ENCODE measurements around the gene CEACAM19.
"Not testable (repeated sequence)": the region's sequence is repeated elsewhere in the genome, so short reads cannot be mapped to it uniquely, and the experiment has no call there.

The CEACAM19 gene

DNA sequence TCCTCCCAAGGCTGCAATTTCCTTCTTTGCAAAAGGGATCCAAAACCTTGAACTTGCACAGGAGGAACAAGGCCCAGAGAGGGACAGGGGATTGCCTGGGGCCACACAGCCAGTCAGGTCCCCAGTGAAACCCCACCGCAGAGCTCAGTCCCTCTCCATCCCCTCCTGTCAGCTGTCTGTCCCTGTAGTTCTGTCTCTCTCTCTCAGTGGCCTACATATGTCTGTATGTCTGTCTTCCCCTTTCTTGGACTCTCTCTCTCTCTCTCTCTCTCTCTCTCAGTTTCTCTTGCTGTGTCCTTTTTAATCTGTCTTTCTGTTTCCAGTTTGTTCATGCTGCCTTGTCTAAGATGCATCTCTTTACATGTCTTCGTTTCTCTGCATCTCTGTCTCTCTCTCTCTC lies 11.5 kb downstream of the CEACAM19 start:
- H3K4me1 ChIP-seq (ENCODE audit: control insufficient read depth, insufficient read depth, low read length), result no peaks in the 10 kb centered on the region
- H3K9ac ChIP-seq (ENCODE audit: low read depth, low read length), result no peak overlapping the region
- H3K9me3 ChIP-seq (ENCODE audit: control insufficient read depth, insufficient read depth, low read length), result no peaks in the 10 kb centered on the region
- H3K27me3 ChIP-seq (ENCODE audit: control insufficient read depth, insufficient read depth, low read length), result no peaks in the 10 kb centered on the region
- no peak overlapping the region for H3K4me3 ChIP-seq (ENCODE audit: low read depth, low read length)
- H3K36me3 ChIP-seq (ENCODE audit: control insufficient read depth, insufficient read depth, low read length), result no peaks in the 10 kb centered on the region

- no peaks in the 10 kb centered on the region for H3K36me3 ChIP-seq (ENCODE audit: control insufficient read depth, insufficient read depth, low read length)
- no peaks in the 10 kb centered on the region for H3K4me1 ChIP-seq (ENCODE audit: control insufficient read depth, insufficient read depth, low read length)
- no peak overlapping the region for H3K9ac ChIP-seq (ENCODE audit: low read depth, low read length)
These were observed 12.3 kb downstream of the CEACAM19 start for GRCh38 chr19:44683434-44684210.

GRCh38 chr19:44684396-44684795 lies 13.1 kb downstream of the CEACAM19 start:
- not testable (repeated sequence) for H3K9me3 ChIP-seq (ENCODE audit: control insufficient read depth, insufficient read depth, low read length); H3K4me3 ChIP-seq (ENCODE audit: low read depth, low read length); H3K4me1 ChIP-seq (ENCODE audit: control insufficient read depth, insufficient read depth, low read length); H3K36me3 ChIP-seq (ENCODE audit: control insufficient read depth, insufficient read depth, low read length); H3K27me3 ChIP-seq (ENCODE audit: control insufficient read depth, insufficient read depth, low read length); H3K9ac ChIP-seq (ENCODE audit: low read depth, low read length)

More at GRCh38 chr19:44683434-44684210, 12.3 kb downstream of the CEACAM19 start:
- no peak overlapping the region for H3K4me3 ChIP-seq (ENCODE audit: low read depth, low read length)
- no peaks in the 10 kb centered on the region for H3K27me3 ChIP-seq (ENCODE audit: control insufficient read depth, insufficient read depth, low read length)
- no peaks in the 10 kb centered on the region for H3K9me3 ChIP-seq (ENCODE audit: control insufficient read depth, insufficient read depth, low read length)

- no peak overlapping the region for H3K9ac ChIP-seq (ENCODE audit: low read depth, low read length)
- no peak overlapping the region for H3K4me3 ChIP-seq (ENCODE audit: low read depth, low read length)
- H3K9me3 ChIP-seq (ENCODE audit: control insufficient read depth, insufficient read depth, low read length), result no peaks in the 10 kb centered on the region
- H3K36me3 ChIP-seq (ENCODE audit: control insufficient read depth, insufficient read depth, low read length), result no peaks in the 10 kb centered on the region
- H3K27me3 ChIP-seq (ENCODE audit: control insufficient read depth, insufficient read depth, low read length), result no peaks in the 10 kb centered on the region
- no peaks in the 10 kb centered on the region for H3K4me1 ChIP-seq (ENCODE audit: control insufficient read depth, insufficient read depth, low read length)
These were observed 13.9 kb downstream of the CEACAM19 start for GRCh38 chr19:44684892-44685863.

DNA sequence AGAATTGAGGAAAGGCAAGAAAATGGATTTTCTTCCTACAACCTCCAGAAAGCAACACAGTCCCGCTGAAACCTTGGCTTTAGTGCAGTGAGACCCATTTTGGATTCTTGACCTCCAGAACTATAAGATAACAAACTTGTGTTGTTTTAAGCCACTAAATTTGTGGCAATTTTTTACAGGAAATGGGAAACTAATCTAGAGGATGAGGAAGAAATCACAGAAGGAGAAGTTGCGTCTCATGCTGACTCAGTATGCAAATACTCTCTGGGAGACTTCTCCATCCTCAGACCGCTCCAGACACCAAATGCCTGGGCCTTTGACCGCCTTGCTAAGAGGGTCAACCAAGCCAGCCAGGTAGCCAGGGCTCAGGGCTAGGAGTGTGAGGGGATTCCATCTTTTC lies 14.6 kb downstream of the CEACAM19 start:
- H3K9ac ChIP-seq (ENCODE audit: low read depth, low read length), result no peak overlapping the region
- H3K9me3 ChIP-seq (ENCODE audit: control insufficient read depth, insufficient read depth, low read length), result no peaks in the 10 kb centered on the region
- no peak overlapping the region for H3K4me3 ChIP-seq (ENCODE audit: low read depth, low read length)

DNA sequence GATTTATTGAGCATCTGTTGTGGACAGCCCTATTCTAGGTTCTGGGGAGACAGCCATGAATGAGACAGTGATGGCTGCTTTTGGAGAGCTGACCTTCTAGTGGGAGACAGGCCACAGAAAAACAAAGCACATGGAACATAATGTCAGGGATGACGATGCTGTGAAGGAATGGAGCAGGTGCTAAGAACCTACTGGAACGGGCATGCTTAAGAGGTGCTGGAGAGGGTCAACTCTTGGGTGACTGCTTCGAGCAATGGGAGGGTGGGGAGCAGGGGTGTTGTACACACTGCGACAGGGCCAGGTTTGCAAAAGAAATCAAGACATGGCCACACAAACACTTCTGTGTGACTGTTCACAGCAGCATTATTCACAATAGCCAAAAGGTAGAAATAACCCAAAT lies 15.6 kb downstream of the CEACAM19 start:
- Histone ChIP-seq H3K4me3 (ENCODE audit: low read depth, low read length) (no peak overlapping the region), H3K9ac (ENCODE audit: low read depth, low read length) (no peak overlapping the region), H3K4me1 (ENCODE audit: control insufficient read depth, insufficient read depth, low read length) (no peaks in the 10 kb centered on the region)

More for the DNA sequence above, 14.6 kb downstream of the CEACAM19 start:
- Histone ChIP-seq H3K36me3 (ENCODE audit: control insufficient read depth, insufficient read depth, low read length) (no peaks in the 10 kb centered on the region), H3K4me1 (ENCODE audit: control insufficient read depth, insufficient read depth, low read length) (no peaks in the 10 kb centered on the region), H3K27me3 (ENCODE audit: control insufficient read depth, insufficient read depth, low read length) (no peaks in the 10 kb centered on the region)

GRCh38 chr19:44687888-44688287 lies 16.6 kb downstream of the CEACAM19 start:
- no peak overlapping the region for H3K9ac ChIP-seq (ENCODE audit: low read depth, low read length)
- no peak overlapping the region for H3K4me3 ChIP-seq (ENCODE audit: low read depth, low read length)
- H3K36me3 ChIP-seq (ENCODE audit: control insufficient read depth, insufficient read depth, low read length), result no peaks in the 10 kb centered on the region
- no peaks in the 10 kb centered on the region for H3K4me1 ChIP-seq (ENCODE audit: control insufficient read depth, insufficient read depth, low read length)
- no peaks in the 10 kb centered on the region for H3K9me3 ChIP-seq (ENCODE audit: control insufficient read depth, insufficient read depth, low read length)
- H3K27me3 ChIP-seq (ENCODE audit: control insufficient read depth, insufficient read depth, low read length), result no peaks in the 10 kb centered on the region

More for the DNA sequence above, 15.6 kb downstream of the CEACAM19 start:
- Histone ChIP-seq H3K36me3 (ENCODE audit: control insufficient read depth, insufficient read depth, low read length) (no peaks in the 10 kb centered on the region), H3K9me3 (ENCODE audit: control insufficient read depth, insufficient read depth, low read length) (no peaks in the 10 kb centered on the region), H3K27me3 (ENCODE audit: control insufficient read depth, insufficient read depth, low read length) (no peaks in the 10 kb centered on the region)

- H3K4me1 ChIP-seq (ENCODE audit: control insufficient read depth, insufficient read depth, low read length), result no peaks in the 10 kb centered on the region
- no peak overlapping the region for H3K4me3 ChIP-seq (ENCODE audit: low read depth, low read length)
- H3K9me3 ChIP-seq (ENCODE audit: control insufficient read depth, insufficient read depth, low read length), result no peaks in the 10 kb centered on the region
- no peaks in the 10 kb centered on the region for H3K36me3 ChIP-seq (ENCODE audit: control insufficient read depth, insufficient read depth, low read length)
- H3K9ac ChIP-seq (ENCODE audit: low read depth, low read length), result no peak overlapping the region
- no peaks in the 10 kb centered on the region for H3K27me3 ChIP-seq (ENCODE audit: control insufficient read depth, insufficient read depth, low read length)
These were observed 18.2 kb downstream of the CEACAM19 start for GRCh38 chr19:44689290-44690130.

GRCh38 chr19:44690131-44690440 lies 18.8 kb downstream of the CEACAM19 start:
- no peak overlapping the region for H3K4me3 ChIP-seq (ENCODE audit: low read depth, low read length)
- H3K9ac ChIP-seq (ENCODE audit: low read depth, low read length), result no peak overlapping the region
- no peaks in the 10 kb centered on the region for H3K9me3 ChIP-seq (ENCODE audit: control insufficient read depth, insufficient read depth, low read length)
- no peaks in the 10 kb centered on the region for H3K4me1 ChIP-seq (ENCODE audit: control insufficient read depth, insufficient read depth, low read length)
- no peaks in the 10 kb centered on the region for H3K36me3 ChIP-seq (ENCODE audit: control insufficient read depth, insufficient read depth, low read length)
- no peaks in the 10 kb centered on the region for H3K27me3 ChIP-seq (ENCODE audit: control insufficient read depth, insufficient read depth, low read length)

GRCh38 chr19:44692379-44692721 lies 21.1 kb downstream of the CEACAM19 start:
- Histone ChIP-seq H3K36me3 (ENCODE audit: control insufficient read depth, insufficient read depth, low read length) (no peaks in the 10 kb centered on the region), H3K4me1 (ENCODE audit: control insufficient read depth, insufficient read depth, low read length) (peaks cover 2% of the 10 kb centered on the region), H3K9me3 (ENCODE audit: control insufficient read depth, insufficient read depth, low read length) (no peaks in the 10 kb centered on the region), H3K27me3 (ENCODE audit: control insufficient read depth, insufficient read depth, low read length) (no peaks in the 10 kb centered on the region), H3K4me3 (ENCODE audit: low read depth, low read length) (no peak overlapping the region), H3K9ac (ENCODE audit: low read depth, low read length) (no peak overlapping the region)

- H3K4me1 ChIP-seq (ENCODE audit: control insufficient read depth, insufficient read depth, low read length), result peaks cover 2% of the 10 kb centered on the region
These were observed 22.9 kb downstream of the CEACAM19 start for GRCh38 chr19:44694184-44694579.

More at GRCh38 chr19:44694184-44694579, 22.9 kb downstream of the CEACAM19 start:
- H3K27me3 ChIP-seq (ENCODE audit: control insufficient read depth, insufficient read depth, low read length), result no peaks in the 10 kb centered on the region
- no peak overlapping the region for H3K9ac ChIP-seq (ENCODE audit: low read depth, low read length)
- H3K36me3 ChIP-seq (ENCODE audit: control insufficient read depth, insufficient read depth, low read length), result no peaks in the 10 kb centered on the region
- no peak overlapping the region for H3K4me3 ChIP-seq (ENCODE audit: low read depth, low read length)
- H3K9me3 ChIP-seq (ENCODE audit: control insufficient read depth, insufficient read depth, low read length), result no peaks in the 10 kb centered on the region

Measured in iPS-15b (cell line).